Measurements from ENCODE around the gene BUB3.
A peak's percentile ranks its signal among the peaks of the same experiment; 100 is the strongest.

BUB3 gene

DNA sequence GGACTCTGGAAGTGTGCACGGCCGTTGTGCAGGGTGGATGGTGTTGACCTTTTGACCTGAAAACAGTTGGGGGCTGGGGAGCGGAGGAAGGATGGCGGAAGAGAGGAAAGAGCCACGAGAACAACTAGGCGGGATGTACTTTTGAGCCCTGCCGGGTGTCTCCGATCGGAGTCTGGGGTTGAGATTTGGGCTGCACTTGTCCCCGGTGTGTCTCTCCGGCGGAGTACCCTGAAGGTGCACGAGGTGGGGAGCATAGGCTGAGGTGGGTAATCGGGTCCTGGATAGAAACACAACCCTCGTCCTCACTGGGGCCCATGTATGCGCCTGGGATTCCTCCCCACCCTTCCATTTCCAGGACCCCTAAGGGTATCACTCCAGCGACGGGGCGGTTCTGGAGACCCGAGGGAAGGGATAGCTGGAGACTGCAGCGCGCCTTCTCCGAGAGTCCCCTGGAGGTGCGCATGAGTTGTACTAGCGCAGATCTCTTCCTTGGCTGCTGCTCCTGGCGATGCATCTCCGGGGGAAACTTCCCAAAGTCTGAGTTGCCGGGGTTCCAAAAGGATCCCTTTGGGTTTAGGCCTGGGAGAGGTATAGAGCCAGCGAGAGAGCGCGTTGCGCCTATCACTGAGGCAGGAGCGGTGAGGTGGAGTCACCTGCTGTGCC is 10.9 kb upstream of the BUB3 start:
- Histone ChIP-seq H3K36me3 (ENCODE audit: insufficient read depth, low read length) (no peaks in the 10 kb centered on the region), H3K9ac (ENCODE audit: low read depth, low read length) (no peak overlapping the region), H3K27me3 (ENCODE audit: control insufficient read depth, insufficient read depth, low read length) (peaks cover 99% of the 10 kb centered on the region), H3K4me2 (ENCODE audit: low read length) (no peak overlapping the region), H3K4me1 (ENCODE audit: control insufficient read depth, insufficient read depth, low read length) (no peaks in the 10 kb centered on the region), H3K4me3 (ENCODE audit: low read length) (no peak overlapping the region), H3K9me3 (replicated peaks; ENCODE audit: low read length) (no peaks in the 10 kb centered on the region)

GRCh38 chr10:123143825-123144168 is 10.4 kb upstream of the BUB3 start:
- H3K27me3 ChIP-seq (ENCODE audit: control insufficient read depth, insufficient read depth, low read length) = peaks cover 99% of the 10 kb centered on the region
- H3K4me1 ChIP-seq (ENCODE audit: control insufficient read depth, insufficient read depth, low read length) = no peaks in the 10 kb centered on the region
- no peak overlapping the region for H3K4me3 ChIP-seq (ENCODE audit: low read length)
- no peaks in the 10 kb centered on the region for H3K9me3 ChIP-seq (replicated peaks; ENCODE audit: low read length)
- H3K4me2 ChIP-seq (ENCODE audit: low read length) = no peak overlapping the region
- H3K9ac ChIP-seq (ENCODE audit: low read depth, low read length) = no peak overlapping the region
- no peaks in the 10 kb centered on the region for H3K36me3 ChIP-seq (ENCODE audit: insufficient read depth, low read length)

DNA sequence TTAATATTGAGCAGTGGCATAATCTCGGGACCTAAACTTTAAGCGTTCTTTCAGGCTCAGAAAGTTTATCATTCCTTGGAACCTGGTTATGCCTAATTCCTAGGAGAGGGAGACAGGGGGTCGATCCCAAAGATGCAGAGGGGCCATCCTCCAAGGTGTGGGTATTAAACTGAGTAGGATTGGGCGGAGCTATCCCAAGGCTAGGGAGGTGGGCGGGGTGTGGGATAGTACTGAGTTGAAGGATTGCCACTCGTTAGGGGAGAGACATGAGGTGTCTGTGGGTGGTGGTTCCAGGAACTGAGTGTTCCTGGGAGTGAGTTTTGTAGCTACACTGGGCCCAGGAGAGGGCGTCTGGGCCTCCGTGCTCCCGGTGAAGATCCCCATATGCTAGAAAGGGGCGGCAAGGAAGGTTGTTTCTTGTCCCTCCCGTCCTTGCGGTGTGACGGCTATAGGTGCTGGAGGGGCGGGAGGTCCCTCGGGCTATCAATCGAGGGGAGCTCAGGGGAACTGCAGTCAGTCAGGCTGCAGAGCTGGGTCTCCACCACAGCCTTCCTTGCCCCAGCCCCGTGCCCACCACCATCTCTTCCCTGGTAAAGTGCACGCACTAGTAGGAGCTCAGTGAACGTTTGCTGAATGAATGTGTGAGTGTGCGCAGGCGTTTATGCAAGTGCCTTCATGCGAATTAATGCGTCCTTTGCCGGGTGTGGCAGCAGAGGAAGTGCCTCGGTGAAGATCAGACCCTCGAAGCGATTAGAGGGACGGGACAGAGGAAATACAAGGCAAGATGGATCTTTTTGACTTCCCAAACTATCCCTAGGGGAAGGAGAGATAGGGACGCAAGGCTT is 9.3 kb upstream of the BUB3 start:
- Histone ChIP-seq H3K9me3 (replicated peaks; ENCODE audit: low read length) (no peaks in the 10 kb centered on the region), H3K27me3 (ENCODE audit: control insufficient read depth, insufficient read depth, low read length) (peaks cover 99% of the 10 kb centered on the region), H3K9ac (ENCODE audit: low read depth, low read length) (no peak overlapping the region), H3K36me3 (ENCODE audit: insufficient read depth, low read length) (no peaks in the 10 kb centered on the region), H3K4me3 (ENCODE audit: low read length) (no peak overlapping the region), H3K4me2 (ENCODE audit: low read length) (no peak overlapping the region), H3K4me1 (ENCODE audit: control insufficient read depth, insufficient read depth, low read length) (peaks cover 6% of the 10 kb centered on the region)

DNA sequence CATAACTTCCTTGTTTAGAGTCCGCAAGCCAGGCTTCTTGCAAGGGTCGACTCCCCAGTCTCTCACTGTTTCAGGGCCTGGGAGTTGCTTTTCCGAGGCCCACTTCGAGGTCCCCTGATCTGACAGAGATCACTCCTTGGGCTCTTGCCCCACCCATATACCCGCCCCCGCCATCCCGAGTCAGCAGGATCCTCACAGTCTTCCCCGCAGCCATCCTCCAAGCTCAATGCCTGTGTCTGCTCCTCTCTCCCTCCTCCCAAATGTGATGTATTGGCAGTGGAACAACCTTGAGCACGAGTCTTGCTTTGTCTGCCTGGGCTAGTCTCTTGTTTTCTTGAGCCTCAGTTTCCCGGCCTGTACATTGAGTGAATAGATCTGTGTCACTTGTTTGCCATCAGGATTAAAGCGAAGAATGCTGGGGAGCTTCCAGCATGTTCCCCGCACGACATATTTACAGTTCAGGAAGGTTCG is 8.6 kb upstream of the BUB3 start:
- Histone ChIP-seq H3K27me3 (ENCODE audit: control insufficient read depth, insufficient read depth, low read length) (peaks cover 99% of the 10 kb centered on the region), H3K4me2 (ENCODE audit: low read length) (no peak overlapping the region), H3K4me1 (ENCODE audit: control insufficient read depth, insufficient read depth, low read length) (peaks cover 12% of the 10 kb centered on the region), H3K9me3 (replicated peaks; ENCODE audit: low read length) (no peaks in the 10 kb centered on the region), H3K4me3 (ENCODE audit: low read length) (no peak overlapping the region), H3K9ac (ENCODE audit: low read depth, low read length) (no peak overlapping the region), H3K36me3 (ENCODE audit: insufficient read depth, low read length) (no peaks in the 10 kb centered on the region)

DNA sequence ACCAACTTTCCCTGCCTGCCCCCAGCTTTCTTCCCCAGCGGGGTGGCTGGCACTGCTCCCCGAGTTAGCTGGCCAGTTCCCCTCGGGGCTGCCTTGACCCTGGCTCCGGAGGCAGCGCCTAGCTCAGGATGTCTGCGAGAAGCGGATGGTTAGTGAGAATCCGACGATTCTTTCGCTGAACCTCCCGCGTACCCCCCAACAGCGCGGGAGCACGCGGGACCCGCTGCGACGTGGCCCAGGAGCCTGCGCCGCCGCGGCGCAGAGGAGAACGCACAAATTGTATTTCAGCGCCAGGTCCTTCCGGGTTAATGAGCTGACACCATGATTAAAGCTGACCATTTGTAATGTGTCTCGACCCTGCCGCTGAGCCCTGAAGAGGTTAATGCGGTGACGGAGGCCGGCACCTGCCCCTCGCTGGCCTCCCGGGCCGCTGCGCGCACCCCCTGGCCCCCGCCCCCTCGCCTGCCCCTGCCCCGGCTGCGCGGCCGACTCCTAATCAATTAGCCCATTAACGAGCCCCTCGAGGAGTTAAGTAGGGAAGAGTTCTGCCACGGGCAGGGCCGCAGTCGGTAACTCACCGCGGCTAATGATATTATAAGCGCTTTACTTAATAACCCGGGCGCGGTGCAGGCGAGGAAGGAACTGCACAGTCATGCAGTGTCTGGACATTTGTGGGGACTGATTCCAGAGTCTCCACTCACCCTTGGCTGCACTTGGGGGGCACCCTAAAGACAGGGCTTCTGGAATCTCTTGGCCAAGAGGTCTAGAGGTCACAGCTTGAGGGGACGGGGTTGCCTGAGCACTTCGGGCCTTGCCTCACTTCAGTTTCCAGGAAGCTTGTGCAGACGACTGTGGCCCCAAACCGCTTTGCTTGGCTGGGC is 7.9 kb upstream of the BUB3 start:
- Histone ChIP-seq H3K9me3 (replicated peaks; ENCODE audit: low read length) (no peaks in the 10 kb centered on the region), H3K4me2 (ENCODE audit: low read length) (no peak overlapping the region), H3K27me3 (ENCODE audit: control insufficient read depth, insufficient read depth, low read length) (peaks cover 99% of the 10 kb centered on the region), H3K36me3 (ENCODE audit: insufficient read depth, low read length) (no peaks in the 10 kb centered on the region), H3K9ac (ENCODE audit: low read depth, low read length) (no peak overlapping the region), H3K4me3 (ENCODE audit: low read length) (no peak overlapping the region), H3K4me1 (ENCODE audit: control insufficient read depth, insufficient read depth, low read length) (peaks cover 18% of the 10 kb centered on the region)

GRCh38 chr10:123146894-123147634 is 7.1 kb upstream of the BUB3 start:
- H3K4me3 ChIP-seq (ENCODE audit: low read length) = no peak overlapping the region
- peaks cover 99% of the 10 kb centered on the region for H3K27me3 ChIP-seq (ENCODE audit: control insufficient read depth, insufficient read depth, low read length)
- H3K9ac ChIP-seq (ENCODE audit: low read depth, low read length) = no peak overlapping the region
- no peaks in the 10 kb centered on the region for H3K9me3 ChIP-seq (replicated peaks; ENCODE audit: low read length)
- H3K4me1 ChIP-seq (ENCODE audit: control insufficient read depth, insufficient read depth, low read length) = peaks cover 18% of the 10 kb centered on the region
- no peaks in the 10 kb centered on the region for H3K36me3 ChIP-seq (ENCODE audit: insufficient read depth, low read length)
- no peak overlapping the region for H3K4me2 ChIP-seq (ENCODE audit: low read length)

GRCh38 chr10:123147635-123148413 is 6.4 kb upstream of the BUB3 start, which contains the start of gene HMX2:
TSS of gene HMX2 (plus strand) at chr10:123148136. CDS start at chr10:123148379, 243 bp downstream.
- no peaks in the 10 kb centered on the region for H3K9me3 ChIP-seq (replicated peaks; ENCODE audit: low read length)

DNA sequence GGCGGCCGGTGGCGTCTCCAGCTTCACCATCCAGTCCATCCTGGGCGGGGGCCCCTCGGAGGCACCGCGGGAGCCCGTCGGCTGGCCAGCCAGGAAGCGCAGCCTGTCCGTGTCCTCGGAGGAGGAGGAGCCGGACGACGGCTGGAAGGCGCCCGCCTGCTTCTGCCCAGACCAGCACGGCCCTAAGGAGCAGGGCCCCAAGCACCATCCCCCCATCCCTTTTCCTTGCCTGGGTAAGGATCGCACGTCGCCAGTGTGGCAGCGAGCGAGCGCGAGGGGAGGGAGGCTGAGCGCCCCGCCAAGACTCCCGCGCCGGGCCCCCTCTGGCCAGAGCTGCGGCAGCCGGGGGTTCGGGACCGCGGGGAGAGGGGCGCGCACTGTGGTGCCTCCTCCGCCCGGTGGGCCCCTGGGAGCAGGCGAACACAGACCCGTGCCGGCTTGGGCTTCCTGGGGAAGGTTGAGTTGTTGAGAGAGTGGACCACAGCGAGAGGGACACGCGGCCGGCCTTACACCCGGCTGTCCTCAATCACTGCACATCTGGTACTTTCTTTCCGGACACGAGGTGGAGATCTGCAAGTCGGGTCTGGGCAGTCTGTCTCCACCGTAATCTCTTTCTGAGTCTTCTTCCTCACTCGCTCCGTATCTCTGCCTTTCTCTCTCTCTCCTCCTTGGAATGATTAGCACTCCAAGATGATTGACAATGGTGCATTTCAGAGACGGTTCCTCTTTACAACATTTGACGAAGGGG is 5.6 kb upstream of the BUB3 start:
- Histone ChIP-seq H3K36me3 (ENCODE audit: insufficient read depth, low read length) (no peaks in the 10 kb centered on the region), H3K27me3 (ENCODE audit: control insufficient read depth, insufficient read depth, low read length) (peaks cover 92% of the 10 kb centered on the region), H3K4me2 (ENCODE audit: low read length) (peak overlapping the region; percentile 90), H3K4me3 (ENCODE audit: low read length) (no peak overlapping the region), H3K4me1 (ENCODE audit: control insufficient read depth, insufficient read depth, low read length) (peaks cover 18% of the 10 kb centered on the region), H3K9ac (ENCODE audit: low read depth, low read length) (no peak overlapping the region), H3K9me3 (replicated peaks; ENCODE audit: low read length) (no peaks in the 10 kb centered on the region)

More at GRCh38 chr10:123147635-123148413, 6.4 kb upstream of the BUB3 start, which contains the start of gene HMX2:
- H3K4me1 ChIP-seq (ENCODE audit: control insufficient read depth, insufficient read depth, low read length) = peaks cover 18% of the 10 kb centered on the region
- H3K9ac ChIP-seq (ENCODE audit: low read depth, low read length) = no peak within 1 kb of the TSS
- no peak within 1 kb of the TSS for H3K4me3 ChIP-seq (ENCODE audit: low read length)
- H3K27me3 ChIP-seq (ENCODE audit: control insufficient read depth, insufficient read depth, low read length) = peaks cover 98% of the 10 kb centered on the region
- peak within 1 kb of the TSS; percentile 90 for H3K4me2 ChIP-seq (ENCODE audit: low read length)
- no peaks in the 10 kb centered on the region for H3K36me3 ChIP-seq (ENCODE audit: insufficient read depth, low read length)

DNA sequence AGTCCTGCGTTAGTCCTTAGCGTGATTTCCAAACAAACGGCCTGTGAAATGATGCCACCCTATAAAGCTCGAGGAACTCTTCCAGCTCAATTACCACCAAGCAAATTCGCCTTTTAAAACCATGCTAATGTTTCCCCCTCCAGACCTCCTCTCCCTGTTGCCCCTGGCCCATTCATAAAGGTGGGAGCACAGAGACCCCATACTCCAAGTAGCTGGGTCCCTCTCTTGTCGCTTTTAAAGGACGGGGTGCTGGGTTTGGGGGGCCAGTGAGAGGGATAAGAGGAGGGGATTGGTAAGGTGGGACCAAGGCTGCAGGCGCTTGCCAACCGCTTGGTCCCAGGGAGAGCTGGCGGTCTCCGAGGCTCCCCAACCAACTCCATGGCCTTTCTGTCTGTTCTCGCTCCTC is 5.0 kb upstream of the BUB3 start:
- Histone ChIP-seq H3K4me1 (ENCODE audit: control insufficient read depth, insufficient read depth, low read length) (peaks cover 18% of the 10 kb centered on the region), H3K9ac (ENCODE audit: low read depth, low read length) (no peak overlapping the region), H3K36me3 (ENCODE audit: insufficient read depth, low read length) (no peaks in the 10 kb centered on the region), H3K4me2 (ENCODE audit: low read length) (peak overlapping the region; percentile 90), H3K4me3 (ENCODE audit: low read length) (no peak overlapping the region), H3K9me3 (replicated peaks; ENCODE audit: low read length) (no peaks in the 10 kb centered on the region), H3K27me3 (ENCODE audit: control insufficient read depth, insufficient read depth, low read length) (peaks cover 86% of the 10 kb centered on the region)
